ENCODE measurements around the gene KLHDC7B. TPM values are rescaled to one million over a fixed set of nuclear protein-coding genes. Genes with fewer than 3 reads are reported as not detected.
A peak's percentile ranks its signal among the peaks of the same experiment; 100 is the strongest.

KLHDC7B gene
- total and polyA plus RNA-seq, 2 of the 13 experiments (the other 11 are each of a cell fraction or from before 2014, with no cell fraction given): 0.11 TPM; not detected in 1

GRCh38 chr22:50546326-50547262, 895 bp downstream of the KLHDC7B start:
- intact Hi-C loops (cut with micrococcal nuclease; ENCODE audit: unreplicated experiment) (no loop called here), in situ Hi-C loops (cut with HindIII; ENCODE audit: extremely low pct_ligation_motif_present, low pct_unique_long_range_greater_than_20kb) (no loop called here)
- CTCF ChIA-PET (ENCODE audit: low intra/inter-chr PET ratio, low total read pairs): no interaction called here
- Histone ChIP-seq H3K4me3 (replicated peaks in 1 of 3; ENCODE audit: insufficient read depth in 1 of 3, low read depth in 2 of 3, low read length in 3 of 3) (peak overlapping the region in 2 of 3 experiments; percentile 33 to 48; a peak in 3 of 6 replicates), H3K9ac (ENCODE audit: insufficient read depth, low read depth, low read length) (no peak overlapping the region), H3K36me3 (replicated peaks in 1 of 2; ENCODE audit: control insufficient read depth in 1 of 2, insufficient read depth in 2 of 2, low read length in 2 of 2) (no peaks in the 10 kb centered on the region), H4K20me1 (ENCODE audit: insufficient read depth, low read length) (no peaks in the 10 kb centered on the region), H3K4me1 (ENCODE audit: insufficient read depth, low read length) (peaks cover 19% of the 10 kb centered on the region), H3K9me3 (ENCODE audit: low read length) (no peaks in the 10 kb centered on the region), H3K4me2 (ENCODE audit: low read depth, low read length) (peak overlapping the region; percentile 45; the same call in 1 of the 2 replicates), H3K27ac (ENCODE audit: extremely low read length, insufficient read depth, low read length) (no peak overlapping the region), H2AFZ (ENCODE audit: low read length) (no peak overlapping the region), H3K27me3 (ENCODE audit: control insufficient read depth in 1 of 2, insufficient read depth in 2 of 2, low read length in 2 of 2) (peaks cover 3 to 30% of the 10 kb centered on the region in 2 experiments), H3K79me2 (ENCODE audit: insufficient read depth, low read length) (no peaks in the 10 kb centered on the region)
- WGBS (ENCODE audit: low lambda C conversion rate): 68% methylated on average over 31 of the region's 78 CpGs
- POLR2A ChIA-PET: interaction anchor here (0.9 to 4.2 kb wide), 13 partner anchors 10 to 284 kb away, joined by 3 to 34 read pairs (median 7); partner anchors contain the start of genes CHKB, LMF2, NCAPH2 and SCO2
- DNase-seq (ENCODE audit: low spot score): no peak
- ATAC-seq: peak; percentile 38
- FAIRE-seq: no peak
- BruUV-seq (replicated peaks): no TSS peak
- TF ChIP-seq ZSCAN22 (CRISPR knock-in tag; IDR thresholded peaks at IDR 0.05) (no peak), ZNF224 (CRISPR knock-in tag; IDR thresholded peaks at IDR 0.05) (no peak), E2F2 (CRISPR knock-in tag; IDR thresholded peaks at IDR 0.05; ENCODE audit: borderline replicate concordance) (no peak), ZNF512B (CRISPR knock-in tag; IDR thresholded peaks at IDR 0.05; ENCODE audit: borderline replicate concordance) (no peak), HMG20B (CRISPR knock-in tag; conservative IDR thresholded peaks at IDR 0.05) (no peak), ZNF644 (CRISPR knock-in tag; IDR thresholded peaks at IDR 0.05; ENCODE audit: low read depth) (no peak), HNF4A (CRISPR knock-in tag; IDR thresholded peaks at IDR 0.05) (no peak), TCF12 (IDR thresholded peaks at IDR 0.05) (no peak), TCF12 (CRISPR knock-in tag; IDR thresholded peaks at IDR 0.05) (no peak), ZNF18 (CRISPR knock-in tag; IDR thresholded peaks at IDR 0.05; ENCODE audit: insufficient replicate concordance) (no peak), ZNF12 (CRISPR knock-in tag; IDR thresholded peaks at IDR 0.05) (no peak), ONECUT2 (CRISPR knock-in tag; IDR thresholded peaks at IDR 0.05) (no peak), ZBTB49 (CRISPR knock-in tag; IDR thresholded peaks at IDR 0.05; ENCODE audit: borderline replicate concordance) (no peak), SMAD1 (CRISPR knock-in tag; IDR thresholded peaks at IDR 0.05; ENCODE audit: borderline replicate concordance, low read depth) (no peak)
